K562 (cell line): ENCODE data around the gene UBE2Q1. TPM values are rescaled to one million over a fixed set of nuclear protein-coding genes. Genes with fewer than 3 reads are reported as not detected.

Source experiments
- CREB1 ChIP-seq, 2 experiments: sonication (generic) in 1 of 2; formaldehyde crosslinking in 1 of 2; IDR thresholded peaks; 2 replicates each; pipeline versions ENCODE4 v1.6.1 to v1.8.0; 2012 to 2022; ENCODE audit warnings: inconsistent platforms in 1 of 2, mild to moderate bottlenecking in 1 of 2, missing genetic modification reagents in 1 of 2, moderate library complexity in 1 of 2
- CTBP1 ChIP-seq: fragments of 450-650 bp; IDR thresholded peaks from 2 replicates; pipeline ENCODE4 v1.6.1; 2016; ENCODE audit warnings: borderline replicate concordance
- HNRNPLL ChIP-seq: fragments of 200-400 bp; formaldehyde crosslinking; IDR thresholded peaks from 2 replicates; pipeline ENCODE4 v1.6.1; 2017; ENCODE audit warnings: low read length, low read depth, mild to moderate bottlenecking; ENCODE audit not compliant: poor library complexity, severe bottlenecking
- ILK ChIP-seq: fragments of 450-650 bp; IDR thresholded peaks from 2 replicates; pipeline ENCODE4 v1.6.1; 2016; ENCODE audit warnings: missing genetic modification characterization, low read depth, mild to moderate bottlenecking, missing compliant biosample characterization, moderate library complexity, borderline replicate concordance
- KLF16 ChIP-seq: IDR thresholded peaks from 2 replicates; pipeline ENCODE4 v1.6.1; 2016; ENCODE audit warnings: antibody characterized with exemption
- LEF1 ChIP-seq: fragments of 450-650 bp; IDR thresholded peaks from 2 replicates; pipeline ENCODE4 v1.6.1; 2016; ENCODE audit warnings: mild to moderate bottlenecking
- PHF21A ChIP-seq: fragments of 450-650 bp; IDR thresholded peaks from 2 replicates; pipeline ENCODE4 v1.6.1; 2017; ENCODE audit warnings: low read depth, borderline replicate concordance
- TARDBP ChIP-seq: fragments of 450-650 bp; IDR thresholded peaks from 2 replicates; pipeline ENCODE4 v1.6.1; 2016
- ZNF444 ChIP-seq: fragments of 250-450 bp; sonication (Bioruptor Pico); IDR thresholded peaks from 2 replicates; pipeline ENCODE4 v1.4.0; 2020; ENCODE audit warnings: mild to moderate bottlenecking, moderate library complexity
- polyA plus RNA-seq, 8 experiments: library from polyadenylated mRNA; depleted of rRNA in 4 of 8; stranded (reverse) in 5 of 8; unstranded in 3 of 8; fragments of >200 nt; fragmentation: Nextera tagmentation in 2 of 8; fragmentation: Illumina TruSeq in 1 of 8; extraction: Ambion mirVana in 2 of 8; extraction: Trizol in 1 of 8; gene quantifications; 2 replicates each; pipeline versions ENCODE4 v1.2.1 to v1.2.3, GENCODE V29; 2011 to 2014; ENCODE audit warnings: inconsistent platforms in 1 of 8, missing spikeins in 1 of 8
- total RNA-seq, 7 experiments: library from RNA; depleted of rRNA in 6 of 7; stranded (reverse); fragments of >200 nt in 6 of 7; fragmentation: Illumina TruSeq in 2 of 7; extraction: Trizol in 2 of 7; gene quantifications; 2 replicates each; pipeline versions ENCODE4 v1.2.1 to v1.2.3, GENCODE V29; 2011 to 2021; ENCODE audit warnings: low replicate concordance in 1 of 7
- TF ChIP-seq, protein P1 (sequence below): IDR thresholded peaks from 2 replicates; pipeline ENCODE4 v1.6.1; 2011; ENCODE audit warnings: borderline replicate concordance, low read depth, mild to moderate bottlenecking, moderate library complexity, low read length; ENCODE audit not compliant: insufficient read depth, poor library complexity, severe bottlenecking
- TF ChIP-seq, protein P2 (sequence below), 2 experiments: fragments of 450-650 bp; formaldehyde crosslinking in 1 of 2; IDR thresholded peaks; 2 replicates each; pipeline versions ENCODE4 v1.4.0 to v1.6.1; 2014 to 2020; ENCODE audit warnings: mild to moderate bottlenecking in 2 of 2, borderline replicate concordance in 1 of 2, low read depth in 1 of 2
- TF ChIP-seq, protein P3 (sequence below): fragments of 250-450 bp; sonication (Bioruptor Pico); IDR thresholded peaks from 2 replicates; pipeline ENCODE4 v1.8.0; 2021; ENCODE audit warnings: moderate library complexity, mild to moderate bottlenecking, inconsistent platforms
- TF ChIP-seq, protein P4 (sequence below), 2 experiments: fragments of 450-650 bp in 1 of 2; sonication (generic) in 1 of 2; formaldehyde crosslinking; conservative IDR thresholded peaks; 2 replicates each; pipeline versions ENCODE4 v1.4.0 to v1.8.1; 2020 to 2022; ENCODE audit warnings: mild to moderate bottlenecking in 1 of 2, missing genetic modification reagents in 1 of 2

UBE2Q1 gene
- total and polyA plus RNA-seq, 9 of the 15 experiments (the other 6 are each of a cell fraction or from before 2014, with no cell fraction given): 8.0 to 58.8 (median 27.6) TPM

DNA sequence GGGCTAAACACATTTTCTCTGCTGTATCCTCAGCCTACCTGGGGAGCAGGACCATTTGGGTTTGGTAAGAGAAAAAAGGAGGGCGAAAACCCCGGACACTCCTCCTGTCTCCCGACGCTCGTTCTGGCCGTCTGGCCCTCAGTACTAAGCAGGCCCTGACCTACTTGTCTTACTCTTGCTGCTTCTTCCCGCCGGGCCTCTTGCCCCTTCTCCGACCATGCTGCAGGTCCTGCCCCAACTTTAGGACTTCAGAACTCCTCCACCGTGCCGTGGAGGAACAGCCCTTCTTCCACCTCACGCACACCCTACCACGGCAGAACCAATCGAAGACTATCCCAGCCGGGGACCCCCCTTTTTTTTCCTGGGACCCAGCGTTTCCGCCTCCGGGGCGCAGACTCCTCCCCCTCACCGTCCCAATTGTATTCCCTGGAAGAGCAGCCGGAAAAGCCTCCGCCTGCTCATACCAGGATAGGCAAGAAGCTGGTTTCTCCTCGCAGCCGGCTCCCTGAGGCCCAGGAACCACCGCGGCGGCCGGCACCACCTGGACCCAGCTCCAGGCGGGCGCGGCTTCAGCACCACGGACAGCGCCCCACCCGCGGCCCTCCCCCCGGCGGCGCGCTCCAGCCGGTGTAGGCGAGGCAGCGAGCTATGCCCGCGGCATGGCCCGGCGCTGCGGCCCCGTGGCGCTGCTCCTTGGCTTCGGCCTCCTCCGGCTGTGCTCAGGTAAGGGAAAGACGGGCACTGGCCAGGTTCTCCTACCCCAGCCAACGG is 9.1 kb upstream of the UBE2Q1 start, which contains the start of gene CHRNB2 (continued):
- TF ChIP-seq, protein P1, sequence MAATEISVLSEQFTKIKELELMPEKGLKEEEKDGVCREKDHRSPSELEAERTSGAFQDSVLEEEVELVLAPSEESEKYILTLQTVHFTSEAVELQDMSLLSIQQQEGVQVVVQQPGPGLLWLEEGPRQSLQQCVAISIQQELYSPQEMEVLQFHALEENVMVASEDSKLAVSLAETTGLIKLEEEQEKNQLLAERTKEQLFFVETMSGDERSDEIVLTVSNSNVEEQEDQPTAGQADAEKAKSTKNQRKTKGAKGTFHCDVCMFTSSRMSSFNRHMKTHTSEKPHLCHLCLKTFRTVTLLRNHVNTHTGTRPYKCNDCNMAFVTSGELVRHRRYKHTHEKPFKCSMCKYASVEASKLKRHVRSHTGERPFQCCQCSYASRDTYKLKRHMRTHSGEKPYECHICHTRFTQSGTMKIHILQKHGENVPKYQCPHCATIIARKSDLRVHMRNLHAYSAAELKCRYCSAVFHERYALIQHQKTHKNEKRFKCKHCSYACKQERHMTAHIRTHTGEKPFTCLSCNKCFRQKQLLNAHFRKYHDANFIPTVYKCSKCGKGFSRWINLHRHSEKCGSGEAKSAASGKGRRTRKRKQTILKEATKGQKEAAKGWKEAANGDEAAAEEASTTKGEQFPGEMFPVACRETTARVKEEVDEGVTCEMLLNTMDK: no peak
- no peak for TF ChIP-seq ZNF444 (CRISPR knock-in tag)
- TF ChIP-seq, protein P2, sequence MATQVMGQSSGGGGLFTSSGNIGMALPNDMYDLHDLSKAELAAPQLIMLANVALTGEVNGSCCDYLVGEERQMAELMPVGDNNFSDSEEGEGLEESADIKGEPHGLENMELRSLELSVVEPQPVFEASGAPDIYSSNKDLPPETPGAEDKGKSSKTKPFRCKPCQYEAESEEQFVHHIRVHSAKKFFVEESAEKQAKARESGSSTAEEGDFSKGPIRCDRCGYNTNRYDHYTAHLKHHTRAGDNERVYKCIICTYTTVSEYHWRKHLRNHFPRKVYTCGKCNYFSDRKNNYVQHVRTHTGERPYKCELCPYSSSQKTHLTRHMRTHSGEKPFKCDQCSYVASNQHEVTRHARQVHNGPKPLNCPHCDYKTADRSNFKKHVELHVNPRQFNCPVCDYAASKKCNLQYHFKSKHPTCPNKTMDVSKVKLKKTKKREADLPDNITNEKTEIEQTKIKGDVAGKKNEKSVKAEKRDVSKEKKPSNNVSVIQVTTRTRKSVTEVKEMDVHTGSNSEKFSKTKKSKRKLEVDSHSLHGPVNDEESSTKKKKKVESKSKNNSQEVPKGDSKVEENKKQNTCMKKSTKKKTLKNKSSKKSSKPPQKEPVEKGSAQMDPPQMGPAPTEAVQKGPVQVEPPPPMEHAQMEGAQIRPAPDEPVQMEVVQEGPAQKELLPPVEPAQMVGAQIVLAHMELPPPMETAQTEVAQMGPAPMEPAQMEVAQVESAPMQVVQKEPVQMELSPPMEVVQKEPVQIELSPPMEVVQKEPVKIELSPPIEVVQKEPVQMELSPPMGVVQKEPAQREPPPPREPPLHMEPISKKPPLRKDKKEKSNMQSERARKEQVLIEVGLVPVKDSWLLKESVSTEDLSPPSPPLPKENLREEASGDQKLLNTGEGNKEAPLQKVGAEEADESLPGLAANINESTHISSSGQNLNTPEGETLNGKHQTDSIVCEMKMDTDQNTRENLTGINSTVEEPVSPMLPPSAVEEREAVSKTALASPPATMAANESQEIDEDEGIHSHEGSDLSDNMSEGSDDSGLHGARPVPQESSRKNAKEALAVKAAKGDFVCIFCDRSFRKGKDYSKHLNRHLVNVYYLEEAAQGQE (IDR thresholded peaks at IDR 0.05; ENCODE audit: borderline replicate concordance): peak; percentile 100
- TF ChIP-seq, protein P2 (CRISPR knock-in tag; IDR thresholded peaks at IDR 0.05; ENCODE audit: low read depth): peak; percentile 99
- TF ChIP-seq HNRNPLL: no peak
- TF ChIP-seq TARDBP: no peak
- 0 out of 2 replicates have a peak, but pooled peaks have one; percentile 25 for TF ChIP-seq CTBP1
- no peak for TF ChIP-seq KLF16
- TF ChIP-seq, protein P3, sequence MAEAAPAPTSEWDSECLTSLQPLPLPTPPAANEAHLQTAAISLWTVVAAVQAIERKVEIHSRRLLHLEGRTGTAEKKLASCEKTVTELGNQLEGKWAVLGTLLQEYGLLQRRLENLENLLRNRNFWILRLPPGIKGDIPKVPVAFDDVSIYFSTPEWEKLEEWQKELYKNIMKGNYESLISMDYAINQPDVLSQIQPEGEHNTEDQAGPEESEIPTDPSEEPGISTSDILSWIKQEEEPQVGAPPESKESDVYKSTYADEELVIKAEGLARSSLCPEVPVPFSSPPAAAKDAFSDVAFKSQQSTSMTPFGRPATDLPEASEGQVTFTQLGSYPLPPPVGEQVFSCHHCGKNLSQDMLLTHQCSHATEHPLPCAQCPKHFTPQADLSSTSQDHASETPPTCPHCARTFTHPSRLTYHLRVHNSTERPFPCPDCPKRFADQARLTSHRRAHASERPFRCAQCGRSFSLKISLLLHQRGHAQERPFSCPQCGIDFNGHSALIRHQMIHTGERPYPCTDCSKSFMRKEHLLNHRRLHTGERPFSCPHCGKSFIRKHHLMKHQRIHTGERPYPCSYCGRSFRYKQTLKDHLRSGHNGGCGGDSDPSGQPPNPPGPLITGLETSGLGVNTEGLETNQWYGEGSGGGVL (CRISPR knock-in tag): no peak
- TF ChIP-seq CREB1 (IDR thresholded peaks at IDR 0.05): no peak
- TF ChIP-seq CREB1 (CRISPR knock-in tag; IDR thresholded peaks at IDR 0.05): peak; percentile 59; the same call in 1 of the 2 replicates
- no peak for TF ChIP-seq PHF21A
- no peak for TF ChIP-seq ILK (tag)
- TF ChIP-seq, protein P4, sequence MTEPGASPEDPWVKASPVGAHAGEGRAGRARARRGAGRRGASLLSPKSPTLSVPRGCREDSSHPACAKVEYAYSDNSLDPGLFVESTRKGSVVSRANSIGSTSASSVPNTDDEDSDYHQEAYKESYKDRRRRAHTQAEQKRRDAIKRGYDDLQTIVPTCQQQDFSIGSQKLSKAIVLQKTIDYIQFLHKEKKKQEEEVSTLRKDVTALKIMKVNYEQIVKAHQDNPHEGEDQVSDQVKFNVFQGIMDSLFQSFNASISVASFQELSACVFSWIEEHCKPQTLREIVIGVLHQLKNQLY (CRISPR knock-in tag; conservative IDR thresholded peaks at IDR 0.05): no peak
- no peak for TF ChIP-seq LEF1
